GM18909 (cell line): ENCODE data around the gene SETDB1.

ENCODE experiments used
- ATAC-seq: cut with Tn5 transposase; IDR thresholded peaks from one replicate; pipeline ENCODE4 v1.9.1; 2021; ENCODE audit warnings: mild to moderate bottlenecking; ENCODE audit not compliant: unreplicated experiment, poor library complexity

SETDB1 gene

GRCh38 chr1:150973836-150974579 lies 47.8 kb downstream of the SETDB1 start:
- ATAC-seq, result peak; percentile 42

- peak; percentile 55 for ATAC-seq
Measured at GRCh38 chr1:150974580-150975478, 48.7 kb downstream of the SETDB1 start, which contains the start of gene CERS2. Gene CERS2 (minus strand): TSS chr1:150974835. CDS start chr1:150969090, 5,745 bp downstream.

GRCh38 chr1:150976401-150976821 lies 50.2 kb downstream of the SETDB1 start:
- no peak for ATAC-seq

GRCh38 chr1:150976879-150977694 lies 50.9 kb downstream of the SETDB1 start:
- no peak for ATAC-seq

- ATAC-seq, result peak; percentile 42
Measured at GRCh38 chr1:150979092-150980056, 53.2 kb downstream of the SETDB1 start.

- ATAC-seq, result no peak
Measured at GRCh38 chr1:150981177-150981804, 55.1 kb downstream of the SETDB1 start.

- no peak for ATAC-seq
Measured at GRCh38 chr1:150981805-150982712, 55.9 kb downstream of the SETDB1 start, which contains the start of gene ANXA9. Gene ANXA9 (plus strand): TSS chr1:150982292. CDS start chr1:150983106, 814 bp downstream.

- no peak for ATAC-seq
Measured at GRCh38 chr1:150985179-150985825, 59.1 kb downstream of the SETDB1 start.

GRCh38 chr1:150987924-150988323 lies 61.8 kb downstream of the SETDB1 start:
- ATAC-seq, result no peak

GRCh38 chr1:150992626-150993025 lies 66.5 kb downstream of the SETDB1 start:
- ATAC-seq, result no peak

DNA sequence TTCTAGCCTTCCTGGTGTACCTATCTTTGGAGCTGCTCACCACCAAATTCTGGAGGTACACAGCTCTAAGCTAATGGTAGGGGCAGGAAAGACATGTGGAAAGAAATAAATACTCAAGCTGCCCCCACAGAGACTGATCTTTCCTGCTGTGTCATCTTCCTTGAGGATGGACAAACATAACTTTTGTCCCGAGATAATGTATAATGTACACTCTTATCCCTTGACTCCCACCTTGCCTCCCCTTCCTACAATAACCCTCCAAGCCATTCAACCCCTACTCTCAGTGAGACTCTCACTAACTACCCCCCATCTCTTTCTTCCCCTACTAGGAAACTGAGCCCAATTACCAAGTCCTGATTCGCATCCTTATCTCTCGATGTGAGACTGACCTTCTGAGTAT lies 68.1 kb downstream of the SETDB1 start:
- no peak for ATAC-seq

DNA sequence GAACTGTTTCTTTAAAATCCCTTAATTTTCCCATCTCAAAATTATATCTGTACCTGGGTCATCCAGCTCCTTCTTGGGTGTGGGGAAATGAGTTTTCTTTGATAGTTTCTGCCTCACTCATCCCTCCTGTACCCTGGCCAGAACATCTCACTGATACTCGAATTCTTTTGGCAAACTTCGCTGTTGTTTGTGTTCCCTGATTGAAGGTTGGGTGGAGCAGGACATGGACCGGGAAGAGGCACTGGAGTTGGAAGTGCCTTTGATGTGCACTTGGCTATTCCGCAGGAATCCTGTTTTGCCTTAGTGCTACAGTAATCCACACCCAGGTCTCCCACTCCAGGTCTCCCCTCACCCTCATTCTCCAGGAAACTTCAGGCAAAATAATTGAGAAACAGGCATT lies 69.3 kb downstream of the SETDB1 start:
- no peak for ATAC-seq

DNA sequence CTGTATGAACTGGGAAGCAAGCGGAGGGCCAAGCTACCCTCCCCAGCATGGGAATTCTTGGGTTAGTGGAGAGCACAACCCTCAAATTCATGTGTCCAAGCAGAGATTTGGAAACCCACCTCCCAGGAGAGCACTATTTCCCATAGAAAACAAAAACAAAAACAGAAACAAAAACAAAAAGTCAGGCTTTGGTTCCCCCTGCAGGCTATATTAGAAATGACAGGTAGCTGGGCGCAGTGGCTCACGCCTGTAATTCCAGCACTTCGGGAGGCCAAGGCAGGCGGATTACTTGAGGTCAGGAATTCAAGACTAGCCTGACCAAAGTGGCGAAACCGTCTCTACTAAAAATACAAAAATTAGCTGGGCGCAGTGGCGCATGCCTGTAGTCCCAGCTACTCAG lies 69.7 kb downstream of the SETDB1 start:
- no peak for ATAC-seq

GRCh38 chr1:150997126-150997872 lies 71.1 kb downstream of the SETDB1 start:
- ATAC-seq, result no peak

GRCh38 chr1:150997949-150998348 lies 71.8 kb downstream of the SETDB1 start:
- ATAC-seq, result no peak

GRCh38 chr1:150999051-150999674 lies 73.0 kb downstream of the SETDB1 start:
- no peak for ATAC-seq
